ENCODE measurements around the gene SNRPD2.

DNA sequence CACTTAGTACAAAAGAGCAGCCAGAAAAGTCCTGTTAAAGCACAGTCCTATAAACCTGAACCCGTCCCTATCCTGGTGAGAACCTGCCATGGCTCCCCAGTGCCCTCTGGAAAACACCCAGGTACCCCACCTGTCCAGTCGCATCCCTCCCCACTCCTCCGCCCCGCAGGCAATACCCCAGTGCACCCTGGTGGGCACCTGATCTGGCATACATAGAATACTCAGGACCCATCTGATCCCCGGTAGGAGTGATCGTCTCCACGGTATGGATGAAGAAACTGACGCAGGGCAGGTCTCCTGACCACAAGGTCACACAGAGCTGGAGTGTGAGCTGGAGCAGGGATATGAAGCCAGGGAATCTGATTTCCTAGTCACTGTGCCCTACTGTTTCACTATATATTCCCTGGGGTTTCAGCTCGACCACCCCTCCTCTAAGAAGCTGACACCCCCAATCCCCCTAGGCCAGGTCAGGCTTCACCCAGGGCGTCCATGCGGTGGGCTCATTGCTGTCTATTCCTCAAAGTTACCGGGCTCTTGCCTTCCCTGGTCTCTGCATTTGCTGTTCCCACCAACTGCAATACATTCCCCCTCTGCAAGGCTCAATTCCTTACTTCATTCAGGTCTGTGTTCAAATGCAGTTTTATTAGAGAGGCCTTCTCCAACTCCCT is 26.4 kb upstream of the SNRPD2 start:
- TF ChIP-seq POLR2A (IDR thresholded peaks at IDR 0.05), result no peak
- TF ChIP-seq, protein P1, sequence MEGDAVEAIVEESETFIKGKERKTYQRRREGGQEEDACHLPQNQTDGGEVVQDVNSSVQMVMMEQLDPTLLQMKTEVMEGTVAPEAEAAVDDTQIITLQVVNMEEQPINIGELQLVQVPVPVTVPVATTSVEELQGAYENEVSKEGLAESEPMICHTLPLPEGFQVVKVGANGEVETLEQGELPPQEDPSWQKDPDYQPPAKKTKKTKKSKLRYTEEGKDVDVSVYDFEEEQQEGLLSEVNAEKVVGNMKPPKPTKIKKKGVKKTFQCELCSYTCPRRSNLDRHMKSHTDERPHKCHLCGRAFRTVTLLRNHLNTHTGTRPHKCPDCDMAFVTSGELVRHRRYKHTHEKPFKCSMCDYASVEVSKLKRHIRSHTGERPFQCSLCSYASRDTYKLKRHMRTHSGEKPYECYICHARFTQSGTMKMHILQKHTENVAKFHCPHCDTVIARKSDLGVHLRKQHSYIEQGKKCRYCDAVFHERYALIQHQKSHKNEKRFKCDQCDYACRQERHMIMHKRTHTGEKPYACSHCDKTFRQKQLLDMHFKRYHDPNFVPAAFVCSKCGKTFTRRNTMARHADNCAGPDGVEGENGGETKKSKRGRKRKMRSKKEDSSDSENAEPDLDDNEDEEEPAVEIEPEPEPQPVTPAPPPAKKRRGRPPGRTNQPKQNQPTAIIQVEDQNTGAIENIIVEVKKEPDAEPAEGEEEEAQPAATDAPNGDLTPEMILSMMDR (IDR thresholded peaks at IDR 0.05), result no peak

Data from ovary (tissue), 3 donors.